Astrocyte of the spinal cord (primary cell): ENCODE measurements around the gene ADISSP.

ENCODE experiments used
- DNase-seq: peaks from one replicate; pipeline ENCODE4 v3.0.0; 2011; ENCODE audit warnings: low read depth, low spot score
- H3K4me3 ChIP-seq: 2 replicates; pipeline ENCODE4 v1.5.1; 2011; ENCODE audit warnings: low read depth, mild to moderate bottlenecking, low read length, moderate library complexity
- CTCF ChIP-seq: IDR thresholded peaks from 2 replicates; pipeline ENCODE4 v1.5.1; 2012; ENCODE audit warnings: low read depth, mild to moderate bottlenecking, low read length, inconsistent platforms
- in situ Hi-C: cut with HindIII; loops from 2 replicates; pipeline ENCODE4 v1.10.0; 2017; ENCODE audit warnings: low sequenced_read_pairs

ADISSP gene

GRCh38 chr20:3785240-3786125 lies 17.9 kb upstream of the ADISSP start:
- no peak for TF ChIP-seq CTCF
- peak; percentile 11 for DNase-seq
- peak overlapping the region; percentile 65 for H3K4me3 ChIP-seq
- in situ Hi-C loops = no loop called here

GRCh38 chr20:3784863-3785239 lies 17.3 kb upstream of the ADISSP start:
- in situ Hi-C loops = no loop called here
- no peak for DNase-seq

GRCh38 chr20:3784216-3784853 lies 16.8 kb upstream of the ADISSP start:
- in situ Hi-C loops = no loop called here
- no peak overlapping the region for H3K4me3 ChIP-seq
- no peak for TF ChIP-seq CTCF
- DNase-seq = no peak

More at GRCh38 chr20:3784863-3785239, 17.3 kb upstream of the ADISSP start:
- peak overlapping the region; percentile 65 for H3K4me3 ChIP-seq
- TF ChIP-seq CTCF = no peak

- no peak for DNase-seq
Observed at GRCh38 chr20:3783511-3784195, 16.1 kb upstream of the ADISSP start.

GRCh38 chr20:3783068-3783489 lies 15.5 kb upstream of the ADISSP start:
- DNase-seq = no peak
- TF ChIP-seq CTCF = no peak
- in situ Hi-C loops = no loop called here
- no peak overlapping the region for H3K4me3 ChIP-seq

More at GRCh38 chr20:3783511-3784195, 16.1 kb upstream of the ADISSP start:
- TF ChIP-seq CTCF = no peak
- H3K4me3 ChIP-seq = no peak overlapping the region
- in situ Hi-C loops = no loop called here

- H3K4me3 ChIP-seq = no peak overlapping the region
- in situ Hi-C loops = no loop called here
- TF ChIP-seq CTCF = no peak
- no peak for DNase-seq
Observed at GRCh38 chr20:3782597-3782996, 15.0 kb upstream of the ADISSP start.
